Naive B cell (primary cell): ENCODE results near the gene FBXO8. TPM values are rescaled to one million over a fixed set of nuclear protein-coding genes. Genes with fewer than 3 reads are reported as not detected.
"Not testable (repeated sequence)": the region's sequence is repeated elsewhere in the genome, so short reads cannot be mapped to it uniquely, and the experiment has no call there.

Experiments
- ATAC-seq, 2 donors: fragments of 150-1000 bp; cut with Tn5 transposase; 2 replicates each; pipeline ENCODE4 v1.10.0; 2021; ENCODE audit warnings: low read depth in 2 of 2, mild to moderate bottlenecking in 2 of 2, moderate library complexity in 2 of 2
- DNase-seq: peaks from one replicate; pipeline ENCODE4 v3.0.0; 2022
- H3K27ac Mint-ChIP-seq, 6 donors: one replicate each; pipeline ENCODE4 v1.8.0; 2020 to 2022; ENCODE audit warnings: mild to moderate bottlenecking in 6 of 6, mixed read lengths in 6 of 6, moderate library complexity in 5 of 6, inconsistent platforms in 2 of 6
- H3K27me3 Mint-ChIP-seq, 3 donors: one replicate each; pipeline ENCODE4 v1.8.0; 2021 to 2022; ENCODE audit warnings: mixed read lengths in 3 of 3, mild to moderate bottlenecking in 1 of 3
- H3K36me3 Mint-ChIP-seq, 2 donors: one replicate each; pipeline ENCODE4 v1.8.0; 2020 to 2022; ENCODE audit warnings: mixed read lengths in 2 of 2, inconsistent platforms in 1 of 2, mild to moderate bottlenecking in 1 of 2
- H3K4me1 Mint-ChIP-seq, 3 donors: one replicate each; pipeline ENCODE4 v1.8.0; 2020 to 2022; ENCODE audit warnings: mixed read lengths in 3 of 3, inconsistent platforms in 1 of 3, mild to moderate bottlenecking in 1 of 3, moderate library complexity in 1 of 3
- H3K4me3 Mint-ChIP-seq, 8 donors: one replicate each; pipeline ENCODE4 v1.8.0; 2020 to 2022; ENCODE audit warnings: mild to moderate bottlenecking in 8 of 8, mixed read lengths in 8 of 8, moderate library complexity in 8 of 8, inconsistent platforms in 2 of 8
- H3K9me3 Mint-ChIP-seq, 7 donors: one replicate each; pipeline ENCODE4 v1.8.0; 2020 to 2022; ENCODE audit warnings: mixed read lengths in 7 of 7, mild to moderate bottlenecking in 5 of 7, inconsistent platforms in 2 of 7, moderate library complexity in 1 of 7
- polyA plus RNA-seq, 6 donors: library from polyadenylated mRNA; unstranded; fragments of 300-500 nt; fragmentation: Illumina TruSeq; gene quantifications; one replicate each; pipeline ENCODE4 v1.2.3, GENCODE V29; 2021; ENCODE audit warnings: low read depth in 6 of 6

FBXO8 gene
- polyA plus RNA-seq, 6 donors from 2014 or later, result 14.1 to 21.2 (median 17.2) TPM

- H3K4me1 Mint-ChIP-seq, result peaks cover 22 to 44% (median 30%) of the 10 kb centered on the region in 3 donors
- no peaks in the 10 kb centered on the region for H3K9me3 Mint-ChIP-seq
- H3K27me3 Mint-ChIP-seq, result no peaks in the 10 kb centered on the region
- no peak for ATAC-seq
- H3K36me3 Mint-ChIP-seq, result peaks cover 4 to 8% of the 10 kb centered on the region in 2 donors
- H3K4me3 Mint-ChIP-seq, result no peak overlapping the region
- no peak for DNase-seq
- H3K27ac Mint-ChIP-seq, result no peak overlapping the region
These were observed 5.0 kb downstream of the FBXO8 start for GRCh38 chr4:174278467-174278866.

GRCh38 chr4:174277433-174277832 lies 6.0 kb downstream of the FBXO8 start:
- no peaks in the 10 kb centered on the region for H3K9me3 Mint-ChIP-seq
- no peak overlapping the region for H3K4me3 Mint-ChIP-seq
- no peaks in the 10 kb centered on the region for H3K27me3 Mint-ChIP-seq
- DNase-seq (no peak), ATAC-seq (no peak)
- peaks cover 18 to 40% (median 25%) of the 10 kb centered on the region in 3 donors for H3K4me1 Mint-ChIP-seq
- peaks cover 0 to 8% of the 10 kb centered on the region in 2 donors for H3K36me3 Mint-ChIP-seq
- no peak overlapping the region for H3K27ac Mint-ChIP-seq

DNA sequence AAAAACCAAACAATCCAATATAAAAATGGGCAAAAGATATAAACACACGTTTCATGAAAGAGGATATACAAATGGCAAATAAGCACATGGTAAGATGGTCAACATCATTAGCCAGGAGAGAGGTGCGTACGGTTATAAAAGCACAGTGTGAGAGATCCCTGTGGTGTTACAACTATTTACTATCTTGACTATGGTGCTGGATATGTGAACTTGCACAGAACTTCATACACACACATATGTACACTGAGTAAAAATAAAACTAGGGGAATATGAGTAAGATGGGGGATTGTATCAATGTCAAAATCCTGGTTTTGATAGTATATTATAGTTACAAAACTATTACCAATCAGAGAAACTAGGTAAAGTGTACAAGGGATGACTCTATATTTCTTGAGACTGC lies 8.4 kb downstream of the FBXO8 start:
- Mint-ChIP-seq H3K9me3 (no peaks in the 10 kb centered on the region), H3K4me1 (peaks cover 24 to 26% (median 25%) of the 10 kb centered on the region in 3 donors), H3K27ac (peak overlapping the region in 2 of 6 donors; percentile 60 to 70), H3K36me3 (peaks cover 0 to 8% of the 10 kb centered on the region in 2 donors), H3K27me3 (no peaks in the 10 kb centered on the region), H3K4me3 (no peak overlapping the region)
- no peak for ATAC-seq
- DNase-seq, result no peak

DNA sequence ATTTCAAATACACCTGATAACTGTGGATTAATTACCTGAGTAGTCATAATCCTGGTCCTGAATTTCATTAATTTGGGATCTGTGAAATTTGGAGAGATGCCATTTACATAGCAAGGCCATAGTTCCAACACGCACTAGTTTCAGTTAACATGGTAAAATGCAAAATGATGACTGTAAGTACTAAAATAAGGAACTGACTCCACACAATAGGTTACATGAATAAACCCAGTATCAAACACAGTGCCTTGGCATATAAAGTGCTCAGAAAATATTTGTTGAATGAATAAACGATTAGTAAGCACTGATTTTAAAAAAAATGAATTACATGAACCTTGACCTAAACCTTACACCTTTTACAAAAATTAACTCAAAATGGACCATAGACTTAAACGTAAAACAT lies 9.0 kb downstream of the FBXO8 start:
- H3K9me3 Mint-ChIP-seq, result no peaks in the 10 kb centered on the region

DNA sequence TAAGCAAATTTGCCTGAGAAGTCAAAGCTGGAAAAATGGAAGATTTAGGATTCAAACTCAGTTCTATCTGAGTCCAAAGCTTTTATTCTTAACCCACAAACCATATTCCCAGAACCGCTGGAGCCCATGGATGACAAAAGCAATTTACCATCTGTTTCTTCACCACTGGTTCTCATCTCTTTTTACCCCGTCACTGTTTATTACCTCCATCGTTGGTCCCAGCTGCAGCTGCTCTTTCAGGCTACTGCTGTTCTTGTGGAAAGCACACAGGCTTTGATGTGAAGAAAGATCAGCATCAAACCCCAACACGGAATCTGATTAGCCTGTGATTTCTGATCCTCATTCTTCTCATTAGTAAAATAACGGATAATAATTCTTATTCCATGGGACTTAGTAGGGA lies 9.5 kb downstream of the FBXO8 start:
- H3K36me3 Mint-ChIP-seq, result no peaks in the 10 kb centered on the region
- H3K4me1 Mint-ChIP-seq, result peaks cover 14 to 24% (median 20%) of the 10 kb centered on the region in 3 donors
- H3K9me3 Mint-ChIP-seq, result no peaks in the 10 kb centered on the region
- no peaks in the 10 kb centered on the region for H3K27me3 Mint-ChIP-seq
- H3K27ac Mint-ChIP-seq, result no peak overlapping the region
- ATAC-seq (no peak), DNase-seq (no peak)
- no peak overlapping the region for H3K4me3 Mint-ChIP-seq

More for the DNA sequence above, 9.0 kb downstream of the FBXO8 start:
- DNase-seq, result no peak
- H3K36me3 Mint-ChIP-seq, result peaks cover 0 to 5% of the 10 kb centered on the region in 2 donors
- H3K27ac Mint-ChIP-seq, result no peak overlapping the region
- H3K27me3 Mint-ChIP-seq, result no peaks in the 10 kb centered on the region
- H3K4me3 Mint-ChIP-seq, result no peak overlapping the region
- ATAC-seq, result no peak
- H3K4me1 Mint-ChIP-seq, result peaks cover 19 to 24% (median 23%) of the 10 kb centered on the region in 3 donors

DNA sequence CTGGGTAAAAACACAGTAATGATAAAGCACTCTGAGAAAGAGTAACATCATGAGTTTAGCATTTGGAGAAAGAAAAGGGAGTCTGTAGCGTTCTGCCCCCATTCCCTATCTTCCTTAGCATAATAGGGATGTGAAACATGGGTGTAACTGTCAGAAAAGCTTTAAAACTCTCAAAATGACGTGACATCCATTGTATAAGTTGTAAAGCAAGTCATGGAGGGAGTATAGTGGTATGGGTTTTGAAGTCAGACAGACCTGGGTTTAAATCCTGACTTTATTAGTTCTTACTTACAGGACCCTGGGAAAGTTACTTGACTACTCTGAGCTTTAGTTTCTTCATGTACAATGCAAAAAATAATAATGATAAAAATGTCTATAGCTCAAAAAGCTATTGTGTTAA lies 17.1 kb downstream of the FBXO8 start:
- no peak overlapping the region for H3K27ac Mint-ChIP-seq
- H3K4me3 Mint-ChIP-seq, result no peak overlapping the region
- H3K4me1 Mint-ChIP-seq, result peaks cover 9 to 13% (median 10%) of the 10 kb centered on the region in 3 donors

GRCh38 chr4:174265916-174266315 lies 17.6 kb downstream of the FBXO8 start:
- no peaks in the 10 kb centered on the region for H3K9me3 Mint-ChIP-seq
- no peak overlapping the region for H3K27ac Mint-ChIP-seq
- H3K36me3 Mint-ChIP-seq, result peaks cover 0 to 3% of the 10 kb centered on the region in 2 donors
- DNase-seq (no peak), ATAC-seq (no peak)
- H3K4me1 Mint-ChIP-seq, result peaks cover 4 to 10% (median 8%) of the 10 kb centered on the region in 3 donors
- no peak overlapping the region for H3K4me3 Mint-ChIP-seq
- H3K27me3 Mint-ChIP-seq, result no peaks in the 10 kb centered on the region

More for the DNA sequence above, 17.1 kb downstream of the FBXO8 start:
- DNase-seq, result no peak
- Mint-ChIP-seq H3K36me3 (peaks cover 0 to 3% of the 10 kb centered on the region in 2 donors), H3K27me3 (no peaks in the 10 kb centered on the region), H3K9me3 (no peaks in the 10 kb centered on the region)
- no peak for ATAC-seq

DNA sequence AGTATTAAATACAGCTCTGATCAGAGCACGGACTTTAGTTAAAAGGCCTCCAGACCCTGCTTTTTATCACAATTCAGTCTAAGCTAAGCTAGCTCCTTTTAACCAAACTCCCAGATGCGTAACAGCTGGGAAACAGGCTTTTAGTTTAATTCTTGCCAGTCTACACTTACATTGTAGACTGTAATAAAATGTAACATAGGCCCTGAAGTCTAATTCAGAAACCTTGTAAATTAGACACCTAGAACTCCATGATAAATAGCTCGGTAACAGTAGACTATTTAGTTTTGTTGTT lies 20.1 kb downstream of the FBXO8 start:
- H3K27me3 Mint-ChIP-seq, result no peaks in the 10 kb centered on the region
- H3K36me3 Mint-ChIP-seq, result peaks cover 0 to 3% of the 10 kb centered on the region in 2 donors
- ATAC-seq (no peak), DNase-seq (no peak)
- no peak overlapping the region for H3K27ac Mint-ChIP-seq
- H3K9me3 Mint-ChIP-seq, result no peaks in the 10 kb centered on the region
- H3K4me3 Mint-ChIP-seq, result no peak overlapping the region
- peaks cover 3 to 7% (median 5%) of the 10 kb centered on the region in 3 donors for H3K4me1 Mint-ChIP-seq

- Mint-ChIP-seq H3K4me3 (no peak overlapping the region), H3K27me3 (no peaks in the 10 kb centered on the region), H3K27ac (peak overlapping the region in 2 of 6 donors; percentile 11 to 22), H3K9me3 (no peaks in the 10 kb centered on the region), H3K36me3 (peaks cover 0 to 3% of the 10 kb centered on the region in 2 donors), H3K4me1 (peaks cover 3 to 7% (median 5%) of the 10 kb centered on the region in 3 donors)
- DNase-seq, result no peak
- ATAC-seq, result no peak
These were observed 20.6 kb downstream of the FBXO8 start for GRCh38 chr4:174262624-174263444.

DNA sequence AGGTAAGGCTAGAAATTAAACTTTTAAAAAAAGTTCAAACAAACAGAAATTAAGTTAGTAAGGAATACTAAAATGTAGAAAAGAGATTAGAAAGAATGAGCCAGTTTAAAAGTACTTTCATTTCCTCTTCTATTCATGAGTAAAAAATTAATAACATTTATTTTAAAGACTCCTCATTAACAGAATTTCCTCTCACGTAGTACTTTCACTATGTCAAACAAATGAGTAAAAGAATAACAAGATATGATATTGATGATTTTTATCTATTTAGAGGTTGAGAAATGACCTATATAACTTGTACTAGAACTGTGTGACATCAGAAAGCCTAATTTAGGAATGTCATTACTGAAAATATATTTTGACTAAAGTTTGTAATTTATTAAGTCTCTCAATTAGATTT lies 22.0 kb downstream of the FBXO8 start:
- H3K36me3 Mint-ChIP-seq, DNase-seq, H3K4me3 Mint-ChIP-seq, ATAC-seq, H3K27me3 Mint-ChIP-seq, H3K9me3 Mint-ChIP-seq, H3K4me1 Mint-ChIP-seq: not testable (repeated sequence)
- peak overlapping the region in 1 of 6 donors; percentile 36 for H3K27ac Mint-ChIP-seq

GRCh38 chr4:174260099-174260498 lies 23.4 kb downstream of the FBXO8 start:
- H3K36me3 Mint-ChIP-seq, result peaks cover 0 to 14% of the 10 kb centered on the region in 2 donors
- no peaks in the 10 kb centered on the region for H3K9me3 Mint-ChIP-seq
- DNase-seq, result no peak
- peak overlapping the region in 1 of 6 donors; percentile 27 for H3K27ac Mint-ChIP-seq
- no peak for ATAC-seq
- no peak overlapping the region for H3K4me3 Mint-ChIP-seq
- H3K4me1 Mint-ChIP-seq, result peaks cover 3 to 7% (median 5%) of the 10 kb centered on the region in 3 donors
- H3K27me3 Mint-ChIP-seq, result no peaks in the 10 kb centered on the region

- ATAC-seq (no peak), DNase-seq (no peak)
- H3K9me3 Mint-ChIP-seq, result no peaks in the 10 kb centered on the region
- H3K4me3 Mint-ChIP-seq, result no peak overlapping the region
- peaks cover 3 to 7% (median 5%) of the 10 kb centered on the region in 3 donors for H3K4me1 Mint-ChIP-seq
- H3K27ac Mint-ChIP-seq, result no peak overlapping the region
- H3K36me3 Mint-ChIP-seq, result peaks cover 0 to 14% of the 10 kb centered on the region in 2 donors
- H3K27me3 Mint-ChIP-seq, result no peaks in the 10 kb centered on the region
These were observed 23.9 kb downstream of the FBXO8 start for GRCh38 chr4:174259580-174259979.

DNA sequence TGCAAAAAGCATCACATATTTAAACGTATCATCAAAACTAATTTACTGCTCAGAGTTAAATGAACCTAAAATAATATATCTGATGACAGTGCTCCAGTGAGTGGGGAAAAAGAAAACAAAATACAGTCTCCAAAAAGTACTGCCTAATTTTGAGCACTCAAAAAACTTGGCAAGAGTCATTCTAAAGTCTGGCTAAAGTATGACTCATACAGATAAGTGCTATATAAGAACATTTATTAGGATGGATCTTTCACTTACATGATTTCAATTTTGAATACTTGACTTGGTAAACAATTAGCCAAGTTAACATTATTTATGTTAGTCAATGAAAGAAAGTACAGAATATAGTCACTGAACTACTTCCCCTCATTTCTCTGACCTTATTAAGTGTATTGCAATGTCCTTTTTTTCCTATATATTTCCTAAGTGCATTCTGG lies 27.2 kb downstream of the FBXO8 start:
- Mint-ChIP-seq H3K27ac (no peak overlapping the region), H3K9me3 (no peaks in the 10 kb centered on the region), H3K4me3 (no peak overlapping the region), H3K36me3 (peaks cover 0 to 11% of the 10 kb centered on the region in 2 donors), H3K27me3 (no peaks in the 10 kb centered on the region), H3K4me1 (no peaks in the 10 kb centered on the region)
- ATAC-seq, result no peak
- DNase-seq, result no peak

DNA sequence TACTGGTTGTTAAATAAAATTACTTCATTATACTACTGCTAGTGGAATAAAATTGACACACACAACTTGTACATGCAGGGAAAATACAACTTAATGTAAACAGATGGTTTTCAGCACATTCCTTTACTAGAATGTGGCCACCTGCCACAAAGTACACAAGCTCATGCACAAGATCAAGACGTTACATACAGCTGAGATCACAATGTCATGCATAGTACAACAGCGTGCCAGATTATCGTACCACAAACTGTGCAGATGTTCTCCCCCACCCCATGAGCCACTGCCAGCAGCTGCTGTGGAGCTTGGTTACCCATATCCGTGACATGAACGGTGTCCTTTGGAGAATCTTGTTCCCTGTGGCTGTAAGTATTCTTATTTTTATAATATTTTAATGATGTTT lies 27.7 kb downstream of the FBXO8 start:
- H3K9me3 Mint-ChIP-seq, result no peaks in the 10 kb centered on the region

More for the DNA sequence above, 27.7 kb downstream of the FBXO8 start:
- Mint-ChIP-seq H3K4me1 (no peaks in the 10 kb centered on the region), H3K27me3 (no peaks in the 10 kb centered on the region), H3K27ac (no peak overlapping the region), H3K36me3 (peaks cover 0 to 11% of the 10 kb centered on the region in 2 donors), H3K4me3 (no peak overlapping the region)
- DNase-seq (no peak), ATAC-seq (no peak)
